PC-3 (cell line): Measurements from ENCODE around the gene CACNA1H.

Source experiments
- CTCF ChIP-seq: fragments of 300-600 bp; sonication (generic); conservative IDR thresholded peaks from 2 replicates; pipeline ENCODE4 v1.5.1; 2017; ENCODE audit warnings: antibody characterized with exemption, low read depth, mild to moderate bottlenecking, low read length
- EZH2phosphoT487 ChIP-seq: fragments of 300-600 bp; sonication (generic); IDR thresholded peaks from 2 replicates; pipeline ENCODE4 v1.6.1; 2018; ENCODE audit warnings: mild to moderate bottlenecking, antibody characterized with exemption, low read length, borderline replicate concordance

- TF ChIP-seq CTCF (no peak), EZH2phosphoT487 (no peak)
These were observed 18.0 kb upstream of the CACNA1H start for GRCh38 chr16:1134776-1135458.
